ENCODE results near the gene SV2B. TPM values are rescaled to one million over a fixed set of nuclear protein-coding genes. Genes with fewer than 3 reads are reported as not detected.
A peak's percentile ranks its signal among the peaks of the same experiment; 100 is the strongest.

SV2B gene
- total RNA-seq, 2 donors from 2014 or later, result 6.5 to 8.8 TPM

DNA sequence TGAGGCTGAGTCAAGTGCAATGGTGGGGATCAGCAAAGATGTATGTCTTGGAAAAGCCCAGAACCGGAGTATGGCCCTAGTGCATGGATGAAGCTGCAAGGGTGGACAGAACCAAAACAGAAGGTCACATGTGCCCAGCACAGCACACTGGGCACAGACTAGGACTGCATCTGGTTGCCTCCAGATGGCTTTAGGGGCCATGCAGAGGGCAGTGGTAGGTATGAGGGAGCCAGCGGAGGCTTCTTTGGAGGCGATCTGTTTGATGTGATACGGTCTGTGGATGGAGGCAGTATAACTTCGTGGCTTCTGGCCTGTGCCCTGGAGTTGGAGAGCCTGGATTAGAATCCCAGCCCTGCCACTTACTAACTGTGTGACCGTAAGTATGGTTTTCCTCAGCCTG is 29.4 kb downstream of the SV2B start:
- H3K9me3 ChIP-seq (ENCODE audit: control insufficient read depth, low read length), result no peaks in the 10 kb centered on the region
- Mint-ChIP-seq H3K36me3 (ENCODE audit: low read depth) (no peaks in the 10 kb centered on the region), H3K27ac (no peak overlapping the region), H3K4me3 (no peak overlapping the region), H3K4me1 (peaks cover 3% of the 10 kb centered on the region), H3K9me3 (no peaks in the 10 kb centered on the region), H3K27me3 (ENCODE audit: insufficient read depth) (peaks cover 5% of the 10 kb centered on the region)
- no peak overlapping the region for H3K27ac ChIP-seq (ENCODE audit: low read depth, low read length)
- H3K4me3 ChIP-seq (ENCODE audit: low read length), result no peak overlapping the region
- no peak overlapping the region for H3K9ac ChIP-seq (ENCODE audit: extremely low read depth, low read length, poor library complexity, severe bottlenecking)
- H3K27me3 ChIP-seq (ENCODE audit: control insufficient read depth, insufficient read depth, low read length, poor library complexity, severe bottlenecking), result peaks cover 16% of the 10 kb centered on the region
- 96 to 100% methylated on average over 2 to 6 of the region's 6 CpGs for WGBS, 2 experiments (ENCODE audit: insufficient coverage in 1 of 2, insufficient read length in 1 of 2)
- H3K4me1 ChIP-seq (ENCODE audit: control insufficient read depth, insufficient read depth, low read length), result peaks cover 11% of the 10 kb centered on the region
- peak; percentile 27 for DNase-seq
- TF ChIP-seq, protein P1, sequence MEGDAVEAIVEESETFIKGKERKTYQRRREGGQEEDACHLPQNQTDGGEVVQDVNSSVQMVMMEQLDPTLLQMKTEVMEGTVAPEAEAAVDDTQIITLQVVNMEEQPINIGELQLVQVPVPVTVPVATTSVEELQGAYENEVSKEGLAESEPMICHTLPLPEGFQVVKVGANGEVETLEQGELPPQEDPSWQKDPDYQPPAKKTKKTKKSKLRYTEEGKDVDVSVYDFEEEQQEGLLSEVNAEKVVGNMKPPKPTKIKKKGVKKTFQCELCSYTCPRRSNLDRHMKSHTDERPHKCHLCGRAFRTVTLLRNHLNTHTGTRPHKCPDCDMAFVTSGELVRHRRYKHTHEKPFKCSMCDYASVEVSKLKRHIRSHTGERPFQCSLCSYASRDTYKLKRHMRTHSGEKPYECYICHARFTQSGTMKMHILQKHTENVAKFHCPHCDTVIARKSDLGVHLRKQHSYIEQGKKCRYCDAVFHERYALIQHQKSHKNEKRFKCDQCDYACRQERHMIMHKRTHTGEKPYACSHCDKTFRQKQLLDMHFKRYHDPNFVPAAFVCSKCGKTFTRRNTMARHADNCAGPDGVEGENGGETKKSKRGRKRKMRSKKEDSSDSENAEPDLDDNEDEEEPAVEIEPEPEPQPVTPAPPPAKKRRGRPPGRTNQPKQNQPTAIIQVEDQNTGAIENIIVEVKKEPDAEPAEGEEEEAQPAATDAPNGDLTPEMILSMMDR (conservative IDR thresholded peaks at IDR 0.05), result no peak
- H3K36me3 ChIP-seq (ENCODE audit: control insufficient read depth, insufficient read depth, low read length), result no peaks in the 10 kb centered on the region

DNA sequence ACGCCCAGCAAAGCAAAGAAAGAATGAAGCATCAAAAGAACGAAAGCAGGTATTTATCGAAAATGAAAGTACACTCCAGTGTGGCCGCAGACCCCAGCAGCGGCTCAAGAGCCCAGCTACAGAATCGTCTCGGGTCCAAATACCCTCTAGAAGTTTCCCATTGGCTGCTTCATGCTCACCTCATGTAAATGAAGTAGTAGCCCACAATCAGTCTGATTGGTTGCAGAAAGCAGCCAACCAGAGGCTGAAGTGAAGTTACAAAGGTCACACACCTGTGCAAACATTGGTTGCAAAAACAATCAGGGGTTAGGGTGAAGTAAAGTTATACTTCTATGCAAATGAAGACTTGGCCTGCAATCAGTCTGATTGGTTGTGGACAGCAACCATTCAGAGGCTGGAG is 32.0 kb downstream of the SV2B start:
- 91 to 97% methylated on average over 7 of the region's 7 CpGs for WGBS, 2 experiments (ENCODE audit: insufficient coverage in 1 of 2, insufficient read length in 1 of 2)

DNA sequence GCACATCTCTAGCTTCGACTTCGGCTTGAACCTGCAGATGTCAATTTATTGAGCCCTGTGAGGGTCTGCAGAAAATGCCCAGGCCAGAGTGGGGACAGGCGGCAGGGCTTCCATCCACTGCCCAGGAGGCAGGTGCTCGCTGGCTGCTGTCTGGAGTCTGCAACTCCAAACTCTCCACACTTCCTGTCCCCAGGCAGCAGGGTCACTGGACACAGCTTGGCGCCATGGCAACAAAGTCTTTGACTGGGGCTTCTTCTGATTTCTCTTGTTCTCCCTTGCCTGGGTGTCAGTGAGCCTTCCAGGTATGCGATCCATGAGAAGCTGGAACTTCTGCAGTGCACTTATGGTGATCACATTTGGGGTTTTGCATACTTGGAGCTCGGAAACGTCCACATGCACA is 33.5 kb downstream of the SV2B start:
- no peak overlapping the region for H3K4me3 Mint-ChIP-seq
- Histone ChIP-seq H3K36me3 (ENCODE audit: control insufficient read depth, insufficient read depth, low read length) (no peaks in the 10 kb centered on the region), H3K4me1 (ENCODE audit: control insufficient read depth, insufficient read depth, low read length) (no peaks in the 10 kb centered on the region), H3K27me3 (ENCODE audit: control insufficient read depth, insufficient read depth, low read length, poor library complexity, severe bottlenecking) (peaks cover 8% of the 10 kb centered on the region), H3K27ac (ENCODE audit: low read depth, low read length) (no peak overlapping the region), H3K4me3 (ENCODE audit: low read length) (no peak overlapping the region), H3K9me3 (ENCODE audit: control insufficient read depth, low read length) (peaks cover 9% of the 10 kb centered on the region), H3K9ac (ENCODE audit: extremely low read depth, low read length, poor library complexity, severe bottlenecking) (no peak overlapping the region)
- H3K27ac Mint-ChIP-seq, result no peak overlapping the region
- TF ChIP-seq, protein P1 (conservative IDR thresholded peaks at IDR 0.05), result no peak
- no peaks in the 10 kb centered on the region for H3K27me3 Mint-ChIP-seq (ENCODE audit: insufficient read depth)
- 81 to 92% methylated on average over 5 to 8 of the region's 8 CpGs for WGBS, 2 experiments (ENCODE audit: insufficient coverage in 1 of 2, insufficient read length in 1 of 2)
- peaks cover 7% of the 10 kb centered on the region for H3K4me1 Mint-ChIP-seq
- peak; percentile 51 for DNase-seq
- no peaks in the 10 kb centered on the region for H3K36me3 Mint-ChIP-seq (ENCODE audit: low read depth)
- peaks cover 4% of the 10 kb centered on the region for H3K9me3 Mint-ChIP-seq

More for the DNA sequence above, 32.0 kb downstream of the SV2B start:
- Histone ChIP-seq H3K27ac (ENCODE audit: low read depth, low read length) (no peak overlapping the region), H3K36me3 (ENCODE audit: control insufficient read depth, insufficient read depth, low read length) (no peaks in the 10 kb centered on the region), H3K9me3 (ENCODE audit: control insufficient read depth, low read length) (no peaks in the 10 kb centered on the region), H3K4me3 (ENCODE audit: low read length) (no peak overlapping the region), H3K27me3 (ENCODE audit: control insufficient read depth, insufficient read depth, low read length, poor library complexity, severe bottlenecking) (peaks cover 12% of the 10 kb centered on the region), H3K4me1 (ENCODE audit: control insufficient read depth, insufficient read depth, low read length) (peaks cover 11% of the 10 kb centered on the region), H3K9ac (ENCODE audit: extremely low read depth, low read length, poor library complexity, severe bottlenecking) (no peak overlapping the region)
- Mint-ChIP-seq H3K36me3 (ENCODE audit: low read depth) (no peaks in the 10 kb centered on the region), H3K4me3 (no peak overlapping the region), H3K4me1 (peaks cover 7% of the 10 kb centered on the region), H3K27me3 (ENCODE audit: insufficient read depth) (peaks cover 1% of the 10 kb centered on the region), H3K27ac (no peak overlapping the region), H3K9me3 (no peaks in the 10 kb centered on the region)
- peak; percentile 29 for DNase-seq
- TF ChIP-seq, protein P1 (conservative IDR thresholded peaks at IDR 0.05), result no peak
